IMR-90 (cell line): ENCODE measurements around the gene CEP128. TPM values are rescaled to one million over a fixed set of nuclear protein-coding genes. Genes with fewer than 3 reads are reported as not detected.

Experiments
- ATAC-seq: fragments of 200-7000 bp; cut with Tn5 transposase; 2 replicates; pipeline ENCODE4 v1.9.1; 2020; ENCODE audit warnings: low read depth, mild to moderate bottlenecking, moderate library complexity
- BruUV-seq: library from RNA; stranded (reverse); fragments of 400-500 nt; replicated peaks from 2 replicates; lab custom pipeline; 2021; lab: Mats Ljungman, UMichigan
- CTCF ChIA-PET: fragments of 300-600 bp; formaldehyde crosslinking; extraction: SDS; loops from one replicate; lab custom pipeline; 2021; ENCODE audit warnings: antibody characterized with exemption; lab: Yijun Ruan, JAX
- POLR2A ChIA-PET: fragments of 300-600 bp; sonication (Branson Sonifier 250); formaldehyde crosslinking; loops from one replicate; lab custom pipeline; 2022; ENCODE audit warnings: antibody characterized with exemption; ENCODE audit not compliant: unreplicated experiment; lab: Charles Lee
- DNase-seq: peaks from one replicate; pipeline ENCODE4 v3.0.0; 2013
- H2AFZ ChIP-seq: replicated peaks from 2 replicates; pipeline ENCODE3; 2013; ENCODE audit warnings: low read length, mild to moderate bottlenecking; ENCODE audit not compliant: poor library complexity
- H2AK5ac ChIP-seq: 2 replicates; pipeline ENCODE4 v1.6.1; 2013; ENCODE audit warnings: low read depth, low read length, inconsistent platforms
- H2AK9ac ChIP-seq: replicated peaks from 2 replicates; pipeline ENCODE3; 2013; ENCODE audit warnings: mild to moderate bottlenecking, low read depth, low read length, moderate library complexity; ENCODE audit not compliant: poor library complexity
- H2BK120ac ChIP-seq: 2 replicates; pipeline ENCODE4 v1.6.1; 2013; ENCODE audit warnings: low read depth, low read length, inconsistent platforms
- H2BK15ac ChIP-seq: 3 replicates; pipeline ENCODE4 v1.6.1; 2013; ENCODE audit warnings: low read depth, low read length, inconsistent platforms
- H2BK20ac ChIP-seq: 2 replicates; pipeline ENCODE4 v1.6.1; 2013; ENCODE audit warnings: low read depth, mild to moderate bottlenecking, inconsistent platforms, low read length, moderate library complexity
- H2BK5ac ChIP-seq: 2 replicates; pipeline ENCODE4 v1.6.1; 2013; ENCODE audit warnings: mild to moderate bottlenecking, low read depth, low read length, inconsistent platforms; ENCODE audit not compliant: poor library complexity, severe bottlenecking
- H3K14ac ChIP-seq: replicated peaks from 2 replicates; pipeline ENCODE4 v1.6.1; 2013; ENCODE audit warnings: low read depth, low read length, inconsistent platforms
- H3K18ac ChIP-seq: 2 replicates; pipeline ENCODE4 v1.6.1; 2013; ENCODE audit warnings: low read depth, low read length, control low read depth
- H3K23ac ChIP-seq: 2 replicates; pipeline ENCODE4 v1.6.1; 2013; ENCODE audit warnings: low read depth, low read length, inconsistent platforms
- H3K27ac ChIP-seq: 2 replicates; pipeline ENCODE4 v1.5.1; 2013; ENCODE audit warnings: mild to moderate bottlenecking, control low read depth, low read length; ENCODE audit not compliant: insufficient read depth
- H3K27me3 ChIP-seq: 2 replicates; pipeline ENCODE4 v1.6.1; 2013; ENCODE audit warnings: low read length; ENCODE audit not compliant: control insufficient read depth, insufficient read depth
- H3K36me3 ChIP-seq: 2 replicates; pipeline ENCODE4 v1.6.1; 2013; ENCODE audit warnings: low read length, mixed read lengths; ENCODE audit not compliant: control insufficient read depth, insufficient read depth
- H3K4ac ChIP-seq: 2 replicates; pipeline ENCODE4 v1.6.1; 2013; ENCODE audit warnings: low read depth, low read length, inconsistent platforms
- H3K4me1 ChIP-seq: 2 replicates; pipeline ENCODE4 v1.6.1; 2013; ENCODE audit warnings: low read length, mixed read lengths; ENCODE audit not compliant: control insufficient read depth, insufficient read depth
- H3K4me2 ChIP-seq: 2 replicates; pipeline ENCODE4 v1.6.1; 2013; ENCODE audit warnings: low read depth, mild to moderate bottlenecking, control low read depth, low read length, moderate library complexity
- H3K4me3 ChIP-seq: 2 replicates; pipeline ENCODE4 v1.5.1; 2013; ENCODE audit warnings: low read depth, mild to moderate bottlenecking, control low read depth, low read length, moderate library complexity; ENCODE audit not compliant: insufficient read depth
- H3K56ac ChIP-seq: 2 replicates; pipeline ENCODE4 v1.6.1; 2013; ENCODE audit warnings: low read length, inconsistent platforms; ENCODE audit not compliant: insufficient read depth; ENCODE audit errors: extremely low read depth
- H3K79me1 ChIP-seq, 2 experiments: 2 replicates each; pipeline ENCODE4 v1.6.1; 2013; ENCODE audit warnings: low read length in 2 of 2, inconsistent platforms in 1 of 2, low read depth in 1 of 2
- H3K9ac ChIP-seq: 2 replicates; pipeline ENCODE4 v1.6.1; 2013; ENCODE audit warnings: low read depth, low read length, control low read depth
- H3K9me1 ChIP-seq: 2 replicates; pipeline ENCODE4 v1.6.1; 2013; ENCODE audit warnings: low read length, inconsistent platforms; ENCODE audit not compliant: insufficient read depth
- H3K9me3 ChIP-seq: 2 replicates; pipeline ENCODE4 v1.6.1; 2013; ENCODE audit warnings: low read length; ENCODE audit not compliant: control insufficient read depth, insufficient read depth
- H4K20me1 ChIP-seq: 2 replicates; pipeline ENCODE4 v1.6.1; 2013; ENCODE audit warnings: low read length, inconsistent platforms; ENCODE audit not compliant: insufficient read depth
- H4K5ac ChIP-seq: 2 replicates; pipeline ENCODE4 v1.6.1; 2013; ENCODE audit warnings: mild to moderate bottlenecking, low read depth, low read length, control low read depth
- H4K8ac ChIP-seq, 2 experiments: 2 replicates each; pipeline ENCODE4 v1.6.1; 2013; ENCODE audit warnings: low read depth in 2 of 2, low read length in 2 of 2, control low read depth in 1 of 2, inconsistent platforms in 1 of 2
- H4K91ac ChIP-seq: 2 replicates; pipeline ENCODE4 v1.6.1; 2013; ENCODE audit warnings: low read depth, low read length, inconsistent platforms; ENCODE audit not compliant: insufficient read depth
- BHLHE40 ChIP-seq: fragments of 150-350 bp; IDR thresholded peaks from 2 replicates; pipeline ENCODE4 v1.6.1; 2016; ENCODE audit warnings: mild to moderate bottlenecking, low read depth, low read length
- CEBPB ChIP-seq: IDR thresholded peaks from 2 replicates; pipeline ENCODE4 v1.6.1; 2012; ENCODE audit warnings: low read depth, low read length, improper control_type of control experiment
- CHD1 ChIP-seq: IDR thresholded peaks from 2 replicates; pipeline ENCODE4 v1.6.1; 2012; ENCODE audit warnings: low read depth, low read length, improper control_type of control experiment
- FOS ChIP-seq: fragments of 150-350 bp; IDR thresholded peaks from 2 replicates; pipeline ENCODE4 v1.6.1; 2016; ENCODE audit warnings: low read depth, low read length
- MAFK ChIP-seq: IDR thresholded peaks from 2 replicates; pipeline ENCODE4 v1.6.1; 2012; ENCODE audit warnings: low read depth, low read length, improper control_type of control experiment
- MAZ ChIP-seq: IDR thresholded peaks from 2 replicates; pipeline ENCODE4 v1.6.1; 2012; ENCODE audit warnings: low read depth, mild to moderate bottlenecking, low read length, improper control_type of control experiment, moderate library complexity, borderline replicate concordance
- MXI1 ChIP-seq: IDR thresholded peaks from 2 replicates; pipeline ENCODE4 v1.6.1; 2012; ENCODE audit warnings: low read depth, mild to moderate bottlenecking, low read length, moderate library complexity, borderline replicate concordance
- NFE2L2 ChIP-seq: fragments of 150-350 bp; IDR thresholded peaks from 2 replicates; pipeline ENCODE4 v1.6.1; 2016; ENCODE audit warnings: low read depth, mild to moderate bottlenecking, low read length
- POLR2A ChIP-seq: IDR thresholded peaks from 2 replicates; pipeline ENCODE4 v1.6.1; 2012; ENCODE audit warnings: mild to moderate bottlenecking, low read depth, low read length
- RAD21 ChIP-seq: IDR thresholded peaks from 2 replicates; pipeline ENCODE4 v1.6.1; 2012; ENCODE audit warnings: low read length, improper control_type of control experiment
- RCOR1 ChIP-seq: IDR thresholded peaks from 2 replicates; pipeline ENCODE4 v1.6.1; 2012; ENCODE audit warnings: mild to moderate bottlenecking, low read length, improper control_type of control experiment; ENCODE audit not compliant: insufficient replicate concordance
- RFX5 ChIP-seq: IDR thresholded peaks from 2 replicates; pipeline ENCODE4 v1.8.0; 2012; ENCODE audit warnings: low read depth, mild to moderate bottlenecking, low read length, moderate library complexity
- SMC3 ChIP-seq: fragments of 150-350 bp; IDR thresholded peaks from 2 replicates; pipeline ENCODE4 v1.6.1; 2016; ENCODE audit warnings: low read depth, mild to moderate bottlenecking, antibody characterized with exemption, low read length, moderate library complexity
- USF2 ChIP-seq: fragments of 150-350 bp; IDR thresholded peaks from 2 replicates; pipeline ENCODE4 v1.6.1; 2017; ENCODE audit warnings: mild to moderate bottlenecking, antibody characterized with exemption, low read length, low read depth
- WGBS, 2 experiments: methylation state at CpG; one replicate each; pipeline versions ENCODE4 v1.1.5 to v1.1.7; 2013; ENCODE audit warnings: missing lambda C conversion rate in 2 of 2; ENCODE audit not compliant: insufficient read length in 1 of 2; ENCODE audit errors: extremely low coverage in 2 of 2; 5-methylcytosine and 5-hydroxymethylcytosine counted together
- dilution Hi-C: fragments of 300-500 bp; cut with HindIII; formaldehyde crosslinking; loops from one replicate; pipeline ENCODE4 v1.14.3; 2018; ENCODE audit warnings: low sequenced_read_pairs; ENCODE audit not compliant: unreplicated experiment
- in situ Hi-C: fragments of 300-500 bp; cut with MboI; formaldehyde crosslinking; loops from 3 replicates; pipeline ENCODE4 v1.14.3; 2019; ENCODE audit warnings: low sequenced_read_pairs, inconsistent platforms, mixed read lengths
- intact Hi-C: fragments of 100-400 bp; cut with micrococcal nuclease; formaldehyde crosslinking; loops from 2 replicates; pipeline ENCODE4 v1.10.0; 2022
- polyA plus RNA-seq, 3 experiments: library from polyadenylated mRNA; depleted of rRNA; stranded (reverse); fragments of >200 nt; gene quantifications; 2 replicates each; pipeline ENCODE4 v1.2.3, GENCODE V29; 2012; ENCODE audit warnings: low replicate concordance in 1 of 3
- total RNA-seq: library from RNA; depleted of rRNA; stranded (reverse); fragments of >200 nt; gene quantifications from 2 replicates; pipeline ENCODE4 v1.2.3, GENCODE V29; 2012
- TF ChIP-seq, protein P1 (sequence below): conservative IDR thresholded peaks from 2 replicates; pipeline ENCODE4 v1.5.1; 2012; ENCODE audit warnings: mild to moderate bottlenecking, low read depth, low read length, improper control_type of control experiment
- TF ChIP-seq, protein P2 (sequence below): fragments of 150-350 bp; IDR thresholded peaks from 2 replicates; pipeline ENCODE4 v1.6.1; 2016; ENCODE audit warnings: low read depth, mild to moderate bottlenecking, low read length, moderate library complexity, borderline replicate concordance

The CEP128 gene
- total and polyA plus RNA-seq, 2 of the 4 experiments (the other 2 are of a cell fraction): 1.9 to 5.7 TPM

GRCh38 chr14:80780500-80780899, 161.0 kb downstream of the CEP128 start:
- no peak for DNase-seq
- Histone ChIP-seq H2BK120ac (no peak overlapping the region), H3K56ac (no peak overlapping the region), H3K9me1 (no peaks in the 10 kb centered on the region), H3K18ac (no peak overlapping the region), H4K5ac (no peak overlapping the region), H3K9me3 (peaks cover 2% of the 10 kb centered on the region; the same call in 1 of the 2 replicates), H3K27me3 (no peaks in the 10 kb centered on the region), H3K36me3 (no peaks in the 10 kb centered on the region), H3K27ac (no peak overlapping the region), H3K4ac (no peak overlapping the region), H4K8ac (no peak overlapping the region), H2BK20ac (no peak overlapping the region), H2AFZ (no peak overlapping the region), H3K23ac (no peak overlapping the region), H2AK9ac (no peak overlapping the region), H2BK5ac (no peak overlapping the region), H3K4me3 (no peak overlapping the region), H4K20me1 (no peaks in the 10 kb centered on the region), H3K4me2 (no peak overlapping the region), H3K9ac (no peak overlapping the region), H2BK15ac (no peak overlapping the region), H3K4me1 (peaks cover 3% of the 10 kb centered on the region), H3K14ac (no peak overlapping the region), H2AK5ac (no peak overlapping the region), H4K91ac (no peak overlapping the region), H3K79me1 (peaks cover 0 to 3% of the 10 kb centered on the region in 2 experiments; a peak in 1 of 4 replicates)
- no TSS peak for BruUV-seq
- in situ Hi-C loops: no loop called here
- TF ChIP-seq CHD1: no peak
- TF ChIP-seq FOS: no peak
- TF ChIP-seq, protein P1, sequence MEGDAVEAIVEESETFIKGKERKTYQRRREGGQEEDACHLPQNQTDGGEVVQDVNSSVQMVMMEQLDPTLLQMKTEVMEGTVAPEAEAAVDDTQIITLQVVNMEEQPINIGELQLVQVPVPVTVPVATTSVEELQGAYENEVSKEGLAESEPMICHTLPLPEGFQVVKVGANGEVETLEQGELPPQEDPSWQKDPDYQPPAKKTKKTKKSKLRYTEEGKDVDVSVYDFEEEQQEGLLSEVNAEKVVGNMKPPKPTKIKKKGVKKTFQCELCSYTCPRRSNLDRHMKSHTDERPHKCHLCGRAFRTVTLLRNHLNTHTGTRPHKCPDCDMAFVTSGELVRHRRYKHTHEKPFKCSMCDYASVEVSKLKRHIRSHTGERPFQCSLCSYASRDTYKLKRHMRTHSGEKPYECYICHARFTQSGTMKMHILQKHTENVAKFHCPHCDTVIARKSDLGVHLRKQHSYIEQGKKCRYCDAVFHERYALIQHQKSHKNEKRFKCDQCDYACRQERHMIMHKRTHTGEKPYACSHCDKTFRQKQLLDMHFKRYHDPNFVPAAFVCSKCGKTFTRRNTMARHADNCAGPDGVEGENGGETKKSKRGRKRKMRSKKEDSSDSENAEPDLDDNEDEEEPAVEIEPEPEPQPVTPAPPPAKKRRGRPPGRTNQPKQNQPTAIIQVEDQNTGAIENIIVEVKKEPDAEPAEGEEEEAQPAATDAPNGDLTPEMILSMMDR: no peak
- TF ChIP-seq NFE2L2: no peak
- TF ChIP-seq BHLHE40: no peak
- TF ChIP-seq RFX5: no peak
- no peak for TF ChIP-seq MAFK
- no peak for TF ChIP-seq MAZ
- TF ChIP-seq, protein P2, sequence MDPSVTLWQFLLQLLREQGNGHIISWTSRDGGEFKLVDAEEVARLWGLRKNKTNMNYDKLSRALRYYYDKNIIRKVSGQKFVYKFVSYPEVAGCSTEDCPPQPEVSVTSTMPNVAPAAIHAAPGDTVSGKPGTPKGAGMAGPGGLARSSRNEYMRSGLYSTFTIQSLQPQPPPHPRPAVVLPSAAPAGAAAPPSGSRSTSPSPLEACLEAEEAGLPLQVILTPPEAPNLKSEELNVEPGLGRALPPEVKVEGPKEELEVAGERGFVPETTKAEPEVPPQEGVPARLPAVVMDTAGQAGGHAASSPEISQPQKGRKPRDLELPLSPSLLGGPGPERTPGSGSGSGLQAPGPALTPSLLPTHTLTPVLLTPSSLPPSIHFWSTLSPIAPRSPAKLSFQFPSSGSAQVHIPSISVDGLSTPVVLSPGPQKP: no peak
- no peak for TF ChIP-seq CEBPB
- TF ChIP-seq RCOR1: no peak
- no peak for TF ChIP-seq RAD21
- TF ChIP-seq USF2: no peak
- no peak for TF ChIP-seq POLR2A
- no peak for TF ChIP-seq MXI1
- no peak for TF ChIP-seq SMC3
- WGBS, 2 experiments: no CpG with 5 or more reads among the region's 1 CpG
- intact Hi-C loops: loop anchor here (10.0 kb wide), 1 partner anchor 566 kb away; the partner anchor contains the start of gene DIO2
- POLR2A ChIA-PET: interaction anchor here (0.7 kb wide), 1 partner anchor 1585 kb away, joined by 9 read pairs; no protein-coding TSS in a partner anchor
- CTCF ChIA-PET: interaction anchor here (0.6 kb wide), 2 partner anchors 10 to 592 kb away, joined by 4 to 5 read pairs; no protein-coding TSS in a partner anchor
- ATAC-seq: no peak
- dilution Hi-C loops: no loop called here
